HG03439 (cell line): ENCODE measurements around the gene CYS1.
A peak's percentile ranks its signal among the peaks of the same experiment; 100 is the strongest.

Experiments used
- ATAC-seq: cut with Tn5 transposase; IDR thresholded peaks from one replicate; pipeline ENCODE4 v1.9.1; 2021; ENCODE audit warnings: mild to moderate bottlenecking, moderate library complexity; ENCODE audit not compliant: unreplicated experiment

Gene CYS1

DNA sequence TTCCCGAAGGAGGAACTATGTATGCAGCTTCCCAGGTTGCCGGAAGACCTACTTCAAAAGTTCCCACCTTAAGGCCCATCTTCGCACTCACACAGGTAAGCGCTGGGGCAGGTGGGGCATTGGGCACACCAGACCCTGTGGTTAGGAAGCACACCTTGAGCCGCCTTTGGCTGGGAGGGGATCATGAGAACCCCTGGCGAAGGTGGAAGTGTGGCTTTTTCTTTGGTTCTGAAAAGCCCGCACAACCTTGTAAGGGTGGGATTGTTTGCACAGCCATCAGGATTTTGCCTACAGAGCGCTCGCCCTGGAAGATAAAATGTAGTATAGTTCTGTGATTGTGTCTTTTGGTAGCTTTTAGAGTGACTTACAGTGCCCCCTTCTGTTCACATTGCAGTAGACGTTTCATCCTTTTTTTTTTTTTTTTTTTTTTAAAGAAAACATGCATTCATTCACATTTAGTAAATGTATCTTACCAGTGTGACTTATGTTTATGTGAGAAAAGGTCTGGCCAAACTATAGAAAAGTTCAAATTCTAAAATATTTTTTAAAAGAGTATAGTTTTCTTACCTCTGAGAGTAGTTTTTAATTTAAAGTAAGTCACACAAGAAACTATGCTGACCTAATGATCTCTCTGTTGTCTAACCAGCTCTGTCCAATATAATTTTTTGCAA is 31.6 kb downstream of the CYS1 start:
- no peak for ATAC-seq

- ATAC-seq, result no peak
Observed at GRCh38 chr2:10047616-10048500, 32.4 kb downstream of the CYS1 start.

DNA sequence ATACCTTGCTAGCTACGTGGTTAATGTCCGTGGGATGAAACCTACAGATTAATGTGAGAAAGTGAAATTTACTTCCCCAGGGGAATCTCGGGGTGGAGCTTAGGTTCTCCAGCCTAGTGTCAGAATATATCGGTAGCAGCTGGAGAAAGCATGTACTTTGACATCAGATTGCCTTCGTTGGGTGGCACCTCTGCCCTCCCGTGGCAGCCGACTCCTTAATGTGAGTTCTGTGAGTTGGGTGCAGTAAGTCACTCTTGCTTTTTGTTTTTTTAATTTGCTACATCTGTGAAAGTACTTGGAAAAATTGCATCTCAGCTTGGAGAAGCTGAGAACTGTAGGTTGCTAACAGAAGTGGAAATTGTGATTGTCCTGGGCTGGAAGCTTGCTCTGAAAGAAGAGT is 33.3 kb downstream of the CYS1 start:
- no peak for ATAC-seq

- no peak for ATAC-seq
Observed at GRCh38 chr2:10045561-10046355, 34.5 kb downstream of the CYS1 start.

DNA sequence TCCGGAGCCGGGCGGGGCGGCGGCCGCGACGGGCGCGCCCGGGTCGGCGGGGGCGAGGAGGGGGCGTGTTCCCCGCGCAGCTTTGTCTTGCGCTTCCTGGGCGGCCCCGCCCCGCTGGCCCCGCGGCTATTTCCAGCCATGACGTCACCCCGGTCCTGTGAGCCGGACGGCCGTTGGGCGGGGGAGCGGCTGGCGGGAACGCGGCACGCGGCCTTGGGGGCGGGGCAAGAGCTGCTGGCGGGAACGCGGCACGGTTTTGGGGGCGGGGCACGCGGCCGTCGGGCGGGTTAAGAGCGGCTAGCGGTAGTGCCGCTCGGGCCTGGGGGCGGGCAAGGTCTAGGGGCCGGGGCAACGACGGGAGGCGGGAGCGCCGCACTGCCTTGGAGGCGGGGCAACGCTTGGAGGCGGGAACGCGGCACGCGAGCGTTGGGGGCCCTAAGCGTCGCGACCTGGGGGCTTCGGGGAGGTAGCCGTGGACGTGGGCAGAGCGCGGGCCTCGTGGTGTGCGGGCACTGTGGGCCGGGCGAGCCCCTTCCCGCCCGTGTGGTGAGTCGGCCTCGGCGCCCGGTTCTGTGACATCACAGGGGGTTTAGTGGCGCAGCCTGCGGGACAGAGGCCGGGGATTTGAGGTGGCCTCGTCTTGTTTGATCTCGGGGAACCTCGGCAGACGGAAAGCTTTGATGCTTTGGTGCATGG is 36.2 kb downstream of the CYS1 start:
- peak; percentile 49 for ATAC-seq

- ATAC-seq, result peak; percentile 54
Observed at GRCh38 chr2:10043256-10043905, 36.8 kb downstream of the CYS1 start, which contains the start of gene KLF11. KLF11 (plus strand) TSS chr2:10043550; CDS start chr2:10043717, 167 bp downstream.

DNA sequence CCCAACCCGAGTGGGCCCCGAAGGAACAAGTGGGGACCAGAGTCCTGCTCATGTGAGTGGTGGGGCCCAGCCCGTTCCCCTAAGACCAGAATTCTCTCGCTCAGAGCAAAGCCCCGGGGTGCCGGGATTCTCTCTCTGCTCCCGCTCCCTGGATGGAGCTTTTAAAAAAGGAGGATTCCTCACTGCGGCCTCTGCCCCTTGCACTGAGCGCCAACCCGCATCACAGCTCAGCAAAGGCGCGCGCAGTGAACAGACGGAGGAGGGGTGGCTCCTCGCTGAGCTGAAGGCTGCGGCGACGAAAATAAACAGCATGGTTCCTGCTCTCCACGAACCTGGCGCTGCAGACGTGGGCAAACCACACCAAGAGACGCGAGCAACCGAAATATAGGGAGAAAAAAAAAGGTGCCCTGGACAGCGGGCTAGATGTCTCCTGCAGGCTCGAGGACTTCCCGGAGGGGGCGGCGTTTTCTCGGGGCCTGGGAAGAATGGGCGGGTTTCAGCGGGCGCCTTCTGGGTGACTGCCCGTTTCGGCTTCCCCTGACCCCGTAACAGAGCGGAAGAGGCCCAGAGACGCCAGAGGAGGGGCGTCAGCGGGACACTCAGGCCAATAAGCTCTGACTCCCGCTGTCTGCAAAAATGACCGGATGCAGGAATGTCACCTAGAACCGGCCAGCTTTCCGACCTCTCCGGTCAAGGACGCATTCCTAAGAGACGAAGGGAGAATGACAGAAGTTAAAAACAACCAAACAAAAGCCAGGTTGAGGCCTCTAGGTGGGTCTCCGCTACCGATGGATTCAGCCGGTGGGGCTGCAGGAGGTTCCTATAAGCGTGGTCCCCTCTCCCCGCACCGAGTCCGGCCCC is 37.7 kb downstream of the CYS1 start:
- no peak for ATAC-seq

GRCh38 chr2:10041711-10042110 is 38.5 kb downstream of the CYS1 start:
- no peak for ATAC-seq

DNA sequence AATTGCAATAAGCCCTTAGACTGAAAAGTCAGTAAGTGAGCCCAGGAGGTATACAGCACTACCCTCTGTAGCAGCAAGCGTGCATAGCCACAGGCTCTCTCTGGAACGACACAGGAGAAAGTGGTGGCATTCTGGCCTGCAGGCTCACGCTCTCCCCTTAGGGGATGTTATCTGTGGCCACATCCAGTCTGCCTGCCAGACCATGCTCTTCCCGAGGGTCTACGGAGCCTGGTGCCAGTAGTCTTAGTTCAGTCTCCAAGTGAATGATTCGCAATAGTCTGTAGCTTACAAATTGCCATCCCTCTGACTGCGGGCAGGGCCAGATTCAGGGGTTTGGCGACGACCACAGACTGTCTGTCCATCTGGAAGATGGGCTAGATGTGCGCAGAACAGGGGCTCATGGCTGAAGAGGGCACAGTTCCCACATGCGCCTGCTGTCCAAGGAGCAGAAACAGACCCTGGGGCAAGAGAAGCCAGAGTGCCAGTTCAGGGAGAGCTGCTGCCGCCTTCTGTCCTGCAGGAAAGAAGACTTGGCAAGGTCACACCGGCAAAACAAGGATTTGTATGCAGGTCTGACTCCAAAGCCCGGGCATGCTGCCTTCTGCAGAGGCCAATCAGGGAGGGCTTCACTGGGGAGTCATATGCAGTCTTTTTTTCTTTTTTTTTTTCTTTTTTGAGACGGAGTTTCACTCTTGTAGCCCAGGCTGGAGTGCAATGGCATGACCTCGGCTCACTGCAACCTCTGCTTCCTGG is 40.4 kb downstream of the CYS1 start:
- no peak for ATAC-seq

DNA sequence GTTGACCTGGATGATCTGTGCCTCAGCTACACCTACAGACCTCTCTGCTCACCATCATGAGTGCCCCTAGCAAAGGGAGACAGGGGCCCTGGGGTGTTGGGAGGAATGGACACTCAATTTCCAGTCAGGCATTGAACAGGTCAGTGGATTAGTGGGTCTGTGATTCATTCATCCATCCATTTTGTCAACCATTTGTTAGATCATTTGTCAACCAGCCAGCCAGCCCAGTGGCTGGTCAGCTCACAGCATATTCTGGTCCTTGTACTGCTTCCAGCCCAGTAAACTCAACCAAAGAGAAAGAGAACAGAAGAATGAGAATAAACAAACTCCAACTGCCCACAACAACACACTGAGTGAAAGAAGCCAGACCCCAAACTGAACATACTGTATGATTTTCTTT is 41.5 kb downstream of the CYS1 start:
- ATAC-seq, result no peak

DNA sequence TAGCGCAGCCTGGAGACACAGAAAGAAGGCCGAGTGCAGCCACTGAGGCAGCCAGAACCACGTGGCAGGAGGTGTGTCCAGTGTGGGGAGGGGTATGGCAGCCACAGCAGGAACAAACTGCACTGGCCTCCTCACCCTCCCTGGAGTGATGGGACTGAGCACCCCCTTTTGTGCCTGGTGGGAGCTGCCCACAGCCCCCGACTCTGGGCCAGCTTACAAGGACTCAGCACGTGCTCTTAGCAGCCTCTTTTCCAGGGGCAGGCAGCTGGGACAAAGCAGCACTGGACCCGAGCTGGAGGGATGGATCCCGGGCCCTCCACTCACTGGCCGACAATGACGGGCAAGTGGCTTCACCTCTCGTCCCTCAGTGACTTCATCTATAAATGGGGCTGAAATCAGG is 42.1 kb downstream of the CYS1 start:
- no peak for ATAC-seq

- no peak for ATAC-seq
Observed at GRCh38 chr2:10036095-10036884, 43.9 kb downstream of the CYS1 start.

- ATAC-seq, result no peak
Observed at GRCh38 chr2:10035633-10036032, 44.6 kb downstream of the CYS1 start.

DNA sequence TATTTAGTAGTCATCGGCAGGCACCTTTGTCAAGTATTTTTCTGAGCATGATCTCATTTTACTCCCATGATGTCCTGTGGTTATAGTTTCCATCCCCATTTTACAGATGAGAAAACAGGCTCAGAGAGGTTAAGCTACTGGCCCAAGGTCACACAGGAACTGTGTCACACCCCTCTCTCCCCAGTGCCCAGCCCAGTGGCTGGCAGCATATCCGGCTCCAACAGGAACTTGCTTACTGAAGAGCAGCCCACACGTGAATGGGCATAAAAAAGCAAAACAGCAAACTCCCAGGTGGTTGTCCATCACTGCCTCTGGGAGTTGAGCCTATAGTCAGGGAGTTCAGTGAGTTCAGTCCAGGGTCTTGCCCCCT is 45.2 kb downstream of the CYS1 start:
- ATAC-seq, result no peak

DNA sequence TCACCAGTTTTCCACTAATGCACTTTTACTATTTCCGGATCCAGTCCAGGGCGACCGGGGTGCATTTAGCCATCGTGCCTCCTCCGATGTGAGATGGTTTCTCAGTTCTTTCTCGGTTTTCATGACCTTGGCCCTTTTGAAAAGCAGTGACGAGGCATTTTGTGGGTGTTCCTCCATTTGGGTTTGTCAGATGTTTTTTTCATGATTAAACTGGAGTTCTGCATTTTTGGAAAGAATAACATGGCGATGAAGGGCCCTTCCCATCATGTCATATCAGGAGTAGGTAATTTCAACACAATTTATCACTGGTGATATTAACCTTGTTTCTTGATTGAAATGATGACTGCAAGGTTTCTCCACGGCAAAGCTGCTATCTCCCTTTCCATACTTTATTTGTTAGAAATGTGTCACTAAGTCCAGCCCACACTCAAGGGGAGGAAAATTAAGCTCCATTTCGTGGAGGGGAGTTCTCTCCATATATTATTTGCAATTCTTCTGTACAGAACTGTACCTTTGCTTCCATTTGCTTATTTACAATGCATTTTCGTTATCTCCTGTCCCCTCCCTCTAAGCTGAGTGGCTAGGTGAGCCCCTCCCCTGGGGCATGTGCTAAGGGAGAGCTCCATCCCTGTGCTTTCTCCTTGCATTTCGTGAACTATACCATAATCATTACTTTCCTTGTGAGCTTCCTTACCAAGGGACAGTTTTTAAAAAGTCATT is 45.7 kb downstream of the CYS1 start:
- ATAC-seq, result no peak

DNA sequence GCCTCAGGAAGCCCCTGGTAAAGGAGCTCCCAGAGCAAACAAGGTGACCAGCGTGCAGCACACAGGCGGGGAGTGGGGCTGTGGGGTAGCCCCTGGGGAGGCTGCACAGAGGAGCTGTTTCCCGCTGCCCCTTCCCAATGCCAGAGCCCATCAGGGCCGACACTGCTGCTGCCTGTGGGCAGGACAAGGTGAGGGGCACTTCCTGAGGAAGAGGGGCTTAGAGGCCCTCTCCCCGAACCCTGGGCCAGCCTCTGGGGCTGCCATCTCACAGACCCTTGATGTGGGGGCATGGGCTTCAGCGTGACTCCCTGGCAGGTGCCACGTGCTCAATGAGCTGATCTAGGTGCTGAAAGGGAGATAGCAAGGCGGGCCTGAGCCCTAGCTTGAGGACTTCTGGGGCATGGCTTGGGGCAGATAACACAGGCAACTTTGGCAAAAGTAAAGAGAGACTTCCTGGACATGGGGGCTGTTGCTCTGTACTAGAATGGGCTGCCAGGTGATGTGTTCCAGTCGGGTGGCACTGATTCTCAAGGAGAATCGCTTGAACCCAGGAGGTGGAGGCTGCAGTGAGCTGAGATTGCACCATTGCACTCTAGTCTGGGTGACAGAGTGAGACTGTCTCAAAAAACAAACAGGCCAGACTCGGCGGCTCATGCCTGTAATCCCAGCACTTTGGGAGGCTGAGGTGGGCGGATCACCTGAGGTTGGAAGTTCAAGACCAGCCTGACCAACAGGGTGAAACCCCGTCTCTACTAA is 46.8 kb downstream of the CYS1 start:
- no peak for ATAC-seq

DNA sequence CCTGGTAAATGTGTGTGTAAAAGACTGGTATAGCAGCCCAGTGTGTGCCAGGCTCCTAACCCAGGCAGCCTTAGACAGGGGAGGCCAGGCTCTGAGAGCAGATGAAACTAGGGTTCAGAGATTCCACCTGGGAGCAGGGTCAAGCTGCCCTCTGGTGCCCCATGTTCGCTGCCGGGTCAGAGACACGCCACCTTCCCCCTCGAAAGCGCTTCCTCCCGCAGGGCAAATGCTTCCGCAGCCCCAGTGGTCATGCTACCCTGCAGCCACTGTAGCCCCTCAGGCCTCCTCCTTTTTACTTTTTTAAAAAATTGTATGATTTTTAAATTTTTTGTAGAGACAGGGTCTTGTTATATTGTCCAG is 47.5 kb downstream of the CYS1 start:
- no peak for ATAC-seq
